CD4-positive, alpha-beta T cell treated with Interleukin-17A for 1 hour (primary cell): ENCODE measurements around the gene VTA1.
"Not testable (repeated sequence)": the region's sequence is repeated elsewhere in the genome, so short reads cannot be mapped to it uniquely, and the experiment has no call there.

Experiments used
- DNase-seq: peaks from one replicate; pipeline ENCODE4 v3.0.0-alpha.2; 2020

The VTA1 gene

GRCh38 chr6:142146828-142147662 is at the start of gene VTA1, which contains the start of gene NMBR:
VTA1 (plus strand) TSS chr6:142147263; CDS start chr6:142147288, 25 bp downstream.
NMBR (minus strand) TSS chr6:142147122; CDS start chr6:142088658, 58,464 bp downstream.
- peak; percentile 98 for DNase-seq

GRCh38 chr6:142104820-142105219 is 42.2 kb upstream of the VTA1 start:
- not testable (repeated sequence) for DNase-seq

GRCh38 chr6:142110820-142111219 is 36.2 kb upstream of the VTA1 start:
- not testable (repeated sequence) for DNase-seq

- DNase-seq = peak; percentile 69
These were observed 34.5 kb upstream of the VTA1 start for GRCh38 chr6:142112451-142113061.

- DNase-seq = no peak
These were observed 29.7 kb upstream of the VTA1 start for GRCh38 chr6:142117366-142117765.

GRCh38 chr6:142118328-142118727 is 28.7 kb upstream of the VTA1 start:
- no peak for DNase-seq

- no peak for DNase-seq
These were observed 28.1 kb upstream of the VTA1 start for GRCh38 chr6:142118925-142119324.

GRCh38 chr6:142121342-142121741 is 25.7 kb upstream of the VTA1 start:
- no peak for DNase-seq

GRCh38 chr6:142130814-142131213 is 16.2 kb upstream of the VTA1 start:
- DNase-seq = no peak

- DNase-seq = no peak
These were observed 14.4 kb upstream of the VTA1 start, which contains the start of gene GJE1 for GRCh38 chr6:142132625-142133024. GJE1 (plus strand) TSS chr6:142132925; CDS start chr6:142133159, 234 bp downstream.

- no peak for DNase-seq
These were observed 8.2 kb upstream of the VTA1 start for GRCh38 chr6:142138876-142139275.

- not testable (repeated sequence) for DNase-seq
These were observed 5.5 kb upstream of the VTA1 start for GRCh38 chr6:142141531-142141930.

- no peak for DNase-seq
These were observed 5.7 kb downstream of the VTA1 start for GRCh38 chr6:142152746-142153145.

- DNase-seq = no peak
These were observed 6.1 kb downstream of the VTA1 start for GRCh38 chr6:142153196-142153595.

GRCh38 chr6:142154336-142154735 is 7.3 kb downstream of the VTA1 start:
- no peak for DNase-seq

GRCh38 chr6:142155091-142155490 is 8.0 kb downstream of the VTA1 start:
- no peak for DNase-seq

GRCh38 chr6:142155895-142156757 is 9.1 kb downstream of the VTA1 start:
- DNase-seq = peak; percentile 49

GRCh38 chr6:142156758-142157068 is 9.7 kb downstream of the VTA1 start:
- DNase-seq = not testable (repeated sequence)

GRCh38 chr6:142162780-142163179 is 15.7 kb downstream of the VTA1 start:
- no peak for DNase-seq

GRCh38 chr6:142165227-142165626 is 18.2 kb downstream of the VTA1 start:
- DNase-seq = no peak

GRCh38 chr6:142167071-142167470 is 20.0 kb downstream of the VTA1 start:
- DNase-seq = no peak

- no peak for DNase-seq
These were observed 20.4 kb downstream of the VTA1 start for GRCh38 chr6:142167486-142167885.

- no peak for DNase-seq
These were observed 24.3 kb downstream of the VTA1 start for GRCh38 chr6:142171351-142171750.
